HCT116 (cell line): ENCODE measurements around the gene PLA2R1. TPM values are rescaled to one million over a fixed set of nuclear protein-coding genes. Genes with fewer than 3 reads are reported as not detected.

Experiments
- ATAC-seq: fragments of 200-7000 bp; cut with Tn5 transposase; 2 replicates; pipeline ENCODE4 v1.9.1; 2020; ENCODE audit warnings: mild to moderate bottlenecking, moderate library complexity
- BruUV-seq: library from RNA; stranded (reverse); fragments of 400-500 nt; replicated peaks from 2 replicates; lab custom pipeline; 2021; lab: Mats Ljungman, UMichigan
- CTCF ChIA-PET: fragments of 300-600 bp; sonication (Branson Sonifier 250); formaldehyde crosslinking; loops from one replicate; lab custom pipeline; 2021; ENCODE audit warnings: antibody characterized with exemption; lab: Charles Lee
- POLR2A ChIA-PET: fragments of 300-600, 350-600 bp; sonication (Branson Sonifier 250); formaldehyde crosslinking; loops from one replicate; lab custom pipeline; 2021; ENCODE audit warnings: antibody characterized with exemption; lab: Charles Lee
- RAD21 ChIA-PET, 2 experiments: fragments of 300-600 bp; sonication (Branson Sonifier 250); formaldehyde crosslinking; loops; one replicate each; lab custom pipeline; 2023; ENCODE audit warnings: low total read pairs in 2 of 2; ENCODE audit not compliant: uncharacterized antibody in 2 of 2, unreplicated experiment in 2 of 2, low non-redundant PET in 1 of 2; lab: Charles Lee
- DNase-seq: peaks from one replicate; pipeline ENCODE4 v3.0.0-alpha.2; 2010; ENCODE audit warnings: low read depth, low spot score
- H2AFZ ChIP-seq: fragments of 200-600 bp; shearing (Covaris generic), sonication (generic); 2 replicates; pipeline ENCODE4 v1.6.1; 2017; ENCODE audit warnings: low read depth, mixed run types, mixed read lengths, antibody characterized with exemption, low read length; ENCODE audit not compliant: poor library complexity, severe bottlenecking
- H3K27ac ChIP-seq: 2 replicates; pipeline ENCODE4 v1.5.1; 2012; ENCODE audit warnings: low read depth, low read length
- H3K27me3 ChIP-seq: fragments of 200-600 bp; sonication (generic); 2 replicates; pipeline ENCODE4 v1.6.1; 2016; ENCODE audit warnings: mixed run types, low read length, mixed read lengths; ENCODE audit not compliant: insufficient read depth
- H3K36me3 ChIP-seq, 2 experiments: fragments of 200-500 bp in 1 of 2; fragments of 200-600 bp in 1 of 2; sonication (Bioruptor generic) in 1 of 2; sonication (generic) in 1 of 2; 2 replicates each; pipeline versions ENCODE4 v1.5.1 to v1.6.1; 2014 to 2016; ENCODE audit warnings: low read length in 2 of 2, inconsistent platforms in 1 of 2, mixed read lengths in 1 of 2, mixed run types in 1 of 2; ENCODE audit not compliant: insufficient read depth in 2 of 2, control insufficient read depth in 1 of 2
- H3K4me1 ChIP-seq, 2 experiments: fragments of 200-600 bp in 1 of 2; sonication (generic) in 1 of 2; 2 replicates each; pipeline versions ENCODE4 v1.5.1 to v1.6.1; 2012 to 2017; ENCODE audit warnings: low read length in 2 of 2, inconsistent platforms in 1 of 2, mild to moderate bottlenecking in 1 of 2, mixed read lengths in 1 of 2, mixed run types in 1 of 2, moderate library complexity in 1 of 2; ENCODE audit not compliant: insufficient read depth in 2 of 2, control insufficient read depth in 1 of 2
- H3K4me2 ChIP-seq: fragments of 200-600 bp; sonication (generic); 2 replicates; pipeline ENCODE4 v1.6.1; 2017; ENCODE audit warnings: mixed run types, low read length, mixed read lengths
- H3K4me3 ChIP-seq, 2 experiments: fragments of 200-600 bp in 1 of 2; sonication (generic) in 1 of 2; replicated peaks in 1 of 2; 2 replicates each; pipeline ENCODE4 v1.5.1; 2011 to 2016; ENCODE audit warnings: low read length in 2 of 2, control low read depth in 1 of 2, low read depth in 1 of 2, mild to moderate bottlenecking in 1 of 2, mixed read lengths in 1 of 2, mixed run types in 1 of 2
- H3K79me2 ChIP-seq: fragments of 200-600 bp; sonication (generic); 2 replicates; pipeline ENCODE4 v1.6.1; 2017; ENCODE audit warnings: mild to moderate bottlenecking, mixed run types, low read length, moderate library complexity, mixed read lengths; ENCODE audit not compliant: insufficient read depth
- H3K9ac ChIP-seq: fragments of 200-600 bp; sonication (generic); 2 replicates; pipeline ENCODE4 v1.6.1; 2016; ENCODE audit warnings: low read length, mixed read lengths
- H3K9me2 ChIP-seq: fragments of 200-600 bp; sonication (generic), shearing (Covaris generic); 2 replicates; pipeline ENCODE4 v1.6.1; 2017; ENCODE audit warnings: mixed run types, mild to moderate bottlenecking, moderate library complexity; ENCODE audit not compliant: insufficient read depth
- H3K9me3 ChIP-seq, 2 experiments: fragments of 200-500 bp in 1 of 2; fragments of 200-600 bp in 1 of 2; sonication (Bioruptor generic) in 1 of 2; sonication (generic) in 1 of 2; 2 replicates each; pipeline ENCODE4 v1.6.1; 2014 to 2017; ENCODE audit warnings: low read length in 2 of 2, mixed read lengths in 2 of 2, inconsistent platforms in 1 of 2, low read depth in 1 of 2, mild to moderate bottlenecking in 1 of 2, mixed run types in 1 of 2, moderate library complexity in 1 of 2; ENCODE audit not compliant: control insufficient read depth in 1 of 2, insufficient read depth in 1 of 2
- H4K20me1 ChIP-seq: fragments of 200-600 bp; sonication (generic), shearing (Covaris generic); 2 replicates; pipeline ENCODE4 v1.6.1; 2017; ENCODE audit warnings: mixed run types, mild to moderate bottlenecking, moderate library complexity; ENCODE audit not compliant: insufficient read depth
- CBX3 ChIP-seq: IDR thresholded peaks from 2 replicates; pipeline ENCODE4 v1.6.1; 2012; ENCODE audit warnings: low read depth
- CEBPB ChIP-seq: IDR thresholded peaks from 2 replicates; pipeline ENCODE4 v1.6.1; 2012; ENCODE audit warnings: low read depth
- EGR1 ChIP-seq: IDR thresholded peaks from 2 replicates; pipeline ENCODE4 v1.6.1; 2012; ENCODE audit warnings: low read depth
- ELF1 ChIP-seq: IDR thresholded peaks from 2 replicates; pipeline ENCODE4 v1.6.1; 2012; ENCODE audit warnings: low read depth, borderline replicate concordance
- EZH2 ChIP-seq: fragments of 200-600 bp; sonication (generic); IDR thresholded peaks from 2 replicates; pipeline ENCODE4 v1.6.1; 2017; ENCODE audit warnings: antibody characterized with exemption, mixed run types
- EZH2phosphoT487 ChIP-seq: fragments of 200-600 bp; IDR thresholded peaks from 2 replicates; pipeline ENCODE4 v1.6.1; 2018; ENCODE audit warnings: antibody characterized with exemption, borderline replicate concordance
- FOSL1 ChIP-seq: IDR thresholded peaks from 2 replicates; pipeline ENCODE4 v1.6.1; 2012; ENCODE audit warnings: low read depth
- JUND ChIP-seq: IDR thresholded peaks from 2 replicates; pipeline ENCODE4 v1.6.1; 2012
- POLR2A ChIP-seq: IDR thresholded peaks from 2 replicates; pipeline ENCODE4 v1.7.0; 2011; ENCODE audit warnings: borderline replicate concordance; ENCODE audit not compliant: insufficient read depth, insufficient read length; ENCODE audit errors: extremely low read depth
- POLR2AphosphoS5 ChIP-seq: IDR thresholded peaks from 2 replicates; pipeline ENCODE4 v1.6.1; 2011; ENCODE audit warnings: mild to moderate bottlenecking, low read depth, low read length, moderate library complexity
- RAD21 ChIP-seq: IDR thresholded peaks from 2 replicates; pipeline ENCODE4 v1.6.1; 2012; ENCODE audit warnings: low read depth, mild to moderate bottlenecking
- SIN3A ChIP-seq: IDR thresholded peaks from 2 replicates; pipeline ENCODE4 v1.6.1; 2012; ENCODE audit warnings: low read depth
- SP1 ChIP-seq: IDR thresholded peaks from 2 replicates; pipeline ENCODE4 v1.6.1; 2012; ENCODE audit warnings: low read depth
- SRF ChIP-seq: IDR thresholded peaks from 2 replicates; pipeline ENCODE4 v1.6.1; 2012; ENCODE audit warnings: low read depth
- TCF7L2 ChIP-seq: IDR thresholded peaks from 2 replicates; pipeline ENCODE4 v1.7.0; 2011; ENCODE audit warnings: borderline replicate concordance, inconsistent platforms; ENCODE audit not compliant: insufficient read depth, insufficient read length; ENCODE audit errors: extremely low read depth
- ZNF274 ChIP-seq: fragments of 200-500 bp; sonication (Bioruptor generic); IDR thresholded peaks from 2 replicates; pipeline ENCODE4 v1.6.1; 2014; ENCODE audit warnings: mild to moderate bottlenecking, low read depth, low read length, inconsistent platforms
- intact Hi-C: fragments of 100-400 bp; cut with micrococcal nuclease; formaldehyde crosslinking; loops from 2 replicates; pipeline ENCODE4 v1.10.0; 2022
- total RNA-seq: library from RNA; stranded (reverse); gene quantifications from one replicate; pipeline ENCODE4 v1.2.1, GENCODE V29; 2021; ENCODE audit not compliant: unreplicated experiment
- TF ChIP-seq, protein P1 (sequence below): IDR thresholded peaks from 2 replicates; pipeline ENCODE4 v1.6.1; 2012; ENCODE audit warnings: low read depth
- TF ChIP-seq, protein P2 (sequence below), 3 experiments: fragments of 200-600 bp in 1 of 3; sonication (generic) in 1 of 3; IDR thresholded peaks in 2 of 3; conservative IDR thresholded peaks in 1 of 3; 2 replicates each; pipeline ENCODE4 v1.5.1; 2012 to 2017; ENCODE audit warnings: low read depth in 2 of 3, low read length in 2 of 3, antibody characterized with exemption in 1 of 3, borderline replicate concordance in 1 of 3, control low read depth in 1 of 3, mild to moderate bottlenecking in 1 of 3, mixed read lengths in 1 of 3, mixed run types in 1 of 3, moderate library complexity in 1 of 3; ENCODE audit not compliant: insufficient read depth in 1 of 3
- TF ChIP-seq, protein P3 (sequence below): IDR thresholded peaks from 2 replicates; pipeline ENCODE4 v1.6.1; 2012

Gene PLA2R1
- total RNA-seq, 1 experiment from 2014 or later, result 0.34 TPM

DNA sequence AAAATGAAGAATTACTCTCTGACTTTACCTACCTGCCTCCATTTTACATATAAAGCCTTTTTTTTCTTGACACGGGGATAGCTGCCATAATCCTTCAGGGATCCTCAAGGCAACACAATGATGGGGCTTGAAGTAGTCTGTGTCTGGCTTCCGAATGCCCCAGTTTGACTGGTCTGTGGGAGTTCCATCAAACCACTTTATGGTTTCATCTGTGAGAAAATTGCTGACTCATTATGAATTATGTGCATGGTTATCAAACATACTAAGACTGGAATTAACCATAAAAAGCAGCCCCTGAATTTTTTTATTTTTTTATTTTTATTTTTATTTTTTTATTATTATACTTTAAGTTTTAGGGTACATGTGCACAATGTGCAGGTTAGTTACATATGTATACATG, 117.5 kb downstream of the PLA2R1 start:
- Histone ChIP-seq H3K36me3 (no peaks in the 10 kb centered on the region), H3K27ac (no peak overlapping the region), H4K20me1 (no peaks in the 10 kb centered on the region), H3K27me3 (no peaks in the 10 kb centered on the region), H3K9ac (no peak overlapping the region), H3K4me2 (no peak overlapping the region), H3K9me2 (no peaks in the 10 kb centered on the region), H3K79me2 (no peaks in the 10 kb centered on the region), H3K4me1 (no peaks in the 10 kb centered on the region), H2AFZ (peak overlapping the region; percentile 6), H3K9me3 (no peaks in the 10 kb centered on the region), H3K4me3 (no peak overlapping the region)
- CTCF ChIA-PET, result no interaction called here
- TF ChIP-seq CBX3, result no peak
- no peak for TF ChIP-seq EGR1
- TF ChIP-seq JUND, result no peak
- no peak for TF ChIP-seq SRF
- no peak for TF ChIP-seq CEBPB
- no peak for TF ChIP-seq EZH2phosphoT487
- TF ChIP-seq EZH2, result no peak
- TF ChIP-seq, protein P1, sequence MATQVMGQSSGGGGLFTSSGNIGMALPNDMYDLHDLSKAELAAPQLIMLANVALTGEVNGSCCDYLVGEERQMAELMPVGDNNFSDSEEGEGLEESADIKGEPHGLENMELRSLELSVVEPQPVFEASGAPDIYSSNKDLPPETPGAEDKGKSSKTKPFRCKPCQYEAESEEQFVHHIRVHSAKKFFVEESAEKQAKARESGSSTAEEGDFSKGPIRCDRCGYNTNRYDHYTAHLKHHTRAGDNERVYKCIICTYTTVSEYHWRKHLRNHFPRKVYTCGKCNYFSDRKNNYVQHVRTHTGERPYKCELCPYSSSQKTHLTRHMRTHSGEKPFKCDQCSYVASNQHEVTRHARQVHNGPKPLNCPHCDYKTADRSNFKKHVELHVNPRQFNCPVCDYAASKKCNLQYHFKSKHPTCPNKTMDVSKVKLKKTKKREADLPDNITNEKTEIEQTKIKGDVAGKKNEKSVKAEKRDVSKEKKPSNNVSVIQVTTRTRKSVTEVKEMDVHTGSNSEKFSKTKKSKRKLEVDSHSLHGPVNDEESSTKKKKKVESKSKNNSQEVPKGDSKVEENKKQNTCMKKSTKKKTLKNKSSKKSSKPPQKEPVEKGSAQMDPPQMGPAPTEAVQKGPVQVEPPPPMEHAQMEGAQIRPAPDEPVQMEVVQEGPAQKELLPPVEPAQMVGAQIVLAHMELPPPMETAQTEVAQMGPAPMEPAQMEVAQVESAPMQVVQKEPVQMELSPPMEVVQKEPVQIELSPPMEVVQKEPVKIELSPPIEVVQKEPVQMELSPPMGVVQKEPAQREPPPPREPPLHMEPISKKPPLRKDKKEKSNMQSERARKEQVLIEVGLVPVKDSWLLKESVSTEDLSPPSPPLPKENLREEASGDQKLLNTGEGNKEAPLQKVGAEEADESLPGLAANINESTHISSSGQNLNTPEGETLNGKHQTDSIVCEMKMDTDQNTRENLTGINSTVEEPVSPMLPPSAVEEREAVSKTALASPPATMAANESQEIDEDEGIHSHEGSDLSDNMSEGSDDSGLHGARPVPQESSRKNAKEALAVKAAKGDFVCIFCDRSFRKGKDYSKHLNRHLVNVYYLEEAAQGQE, result no peak
- TF ChIP-seq, protein P2, sequence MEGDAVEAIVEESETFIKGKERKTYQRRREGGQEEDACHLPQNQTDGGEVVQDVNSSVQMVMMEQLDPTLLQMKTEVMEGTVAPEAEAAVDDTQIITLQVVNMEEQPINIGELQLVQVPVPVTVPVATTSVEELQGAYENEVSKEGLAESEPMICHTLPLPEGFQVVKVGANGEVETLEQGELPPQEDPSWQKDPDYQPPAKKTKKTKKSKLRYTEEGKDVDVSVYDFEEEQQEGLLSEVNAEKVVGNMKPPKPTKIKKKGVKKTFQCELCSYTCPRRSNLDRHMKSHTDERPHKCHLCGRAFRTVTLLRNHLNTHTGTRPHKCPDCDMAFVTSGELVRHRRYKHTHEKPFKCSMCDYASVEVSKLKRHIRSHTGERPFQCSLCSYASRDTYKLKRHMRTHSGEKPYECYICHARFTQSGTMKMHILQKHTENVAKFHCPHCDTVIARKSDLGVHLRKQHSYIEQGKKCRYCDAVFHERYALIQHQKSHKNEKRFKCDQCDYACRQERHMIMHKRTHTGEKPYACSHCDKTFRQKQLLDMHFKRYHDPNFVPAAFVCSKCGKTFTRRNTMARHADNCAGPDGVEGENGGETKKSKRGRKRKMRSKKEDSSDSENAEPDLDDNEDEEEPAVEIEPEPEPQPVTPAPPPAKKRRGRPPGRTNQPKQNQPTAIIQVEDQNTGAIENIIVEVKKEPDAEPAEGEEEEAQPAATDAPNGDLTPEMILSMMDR (IDR thresholded peaks at IDR 0.05 in 2 of 3, conservative IDR thresholded peaks at IDR 0.05 in 1 of 3; ENCODE audit: borderline replicate concordance in 1 of 3, insufficient read depth in 1 of 3, low read depth in 2 of 3, low read length in 2 of 3), result no peak
- no peak for TF ChIP-seq ZNF274
- TF ChIP-seq, protein P3, sequence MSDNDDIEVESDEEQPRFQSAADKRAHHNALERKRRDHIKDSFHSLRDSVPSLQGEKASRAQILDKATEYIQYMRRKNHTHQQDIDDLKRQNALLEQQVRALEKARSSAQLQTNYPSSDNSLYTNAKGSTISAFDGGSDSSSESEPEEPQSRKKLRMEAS, result no peak
- TF ChIP-seq POLR2A, result no peak
- TF ChIP-seq SIN3A, result no peak
- TF ChIP-seq POLR2AphosphoS5, result no peak
- TF ChIP-seq FOSL1, result no peak
- no peak for TF ChIP-seq ELF1
- TF ChIP-seq SP1, result no peak
- TF ChIP-seq RAD21, result no peak
- no peak for TF ChIP-seq TCF7L2
- DNase-seq, result no peak
- intact Hi-C loops, result no loop called here
- ATAC-seq, result no peak
- POLR2A ChIA-PET, result no interaction called here
- RAD21 ChIA-PET, result no interaction called here
- BruUV-seq, result no TSS peak
